ENCODE data around the gene DNMT1. TPM values are rescaled to one million over a fixed set of nuclear protein-coding genes. Genes with fewer than 3 reads are reported as not detected.
A peak's percentile ranks its signal among the peaks of the same experiment; 100 is the strongest.

DNMT1 gene
- total RNA-seq, 1 experiment from 2014 or later: 259 TPM

DNA sequence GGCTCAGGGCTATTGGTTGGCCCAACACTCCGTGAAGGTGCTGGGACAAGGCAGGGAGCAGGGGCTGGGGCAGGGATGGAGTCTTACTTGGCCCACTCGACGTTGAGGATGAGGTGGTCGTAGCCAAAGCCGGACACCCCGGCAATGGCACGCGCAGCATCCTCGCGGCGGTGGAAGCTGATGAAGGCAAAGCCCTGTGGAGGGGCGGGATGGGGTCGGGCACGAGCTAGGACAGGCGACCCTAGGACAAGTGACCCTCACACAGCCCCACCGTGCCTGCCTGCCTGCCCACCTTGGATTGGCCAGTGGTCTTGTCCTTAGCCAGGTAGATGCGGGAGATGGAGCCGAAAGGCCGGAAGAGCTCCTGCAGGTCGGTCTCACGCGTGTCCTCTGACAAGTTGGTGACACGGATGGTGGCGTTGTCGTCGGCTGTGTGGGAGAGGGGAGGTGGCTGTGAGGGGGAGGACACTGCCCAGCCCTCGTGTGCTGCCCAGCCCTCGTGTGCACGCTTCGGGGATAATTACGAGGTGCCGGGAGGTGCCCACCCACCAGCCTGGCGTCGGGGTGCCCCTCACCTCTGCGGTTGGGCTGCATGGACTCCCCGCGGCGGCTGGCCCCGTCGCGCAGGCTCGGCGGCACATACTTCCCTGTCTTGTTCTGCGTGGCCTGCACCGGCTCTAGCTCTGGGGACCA, 79.2 kb downstream of the DNMT1 start:
- no peaks in the 10 kb centered on the region for H3K9me3 ChIP-seq (ENCODE audit: low read length)
- H3K4me1 ChIP-seq (ENCODE audit: insufficient read depth, low read length): peaks cover 6% of the 10 kb centered on the region
- H3K4me2 ChIP-seq (ENCODE audit: low read length): no peak overlapping the region
- no peak overlapping the region for H3K4me3 ChIP-seq (ENCODE audit: low read length)
- ATAC-seq (no peak), DNase-seq (peak; percentile 15)
- ChIA-PET POLR2A (ENCODE audit: unreplicated experiment) (no interaction called here), CTCF (no interaction called here)
- 0 out of 2 replicates have a peak, but pooled peaks cover 5% of the 10 kb centered on the region for H4K20me1 ChIP-seq (ENCODE audit: low read length)
- H3F3A ChIP-seq (ENCODE audit: low read length, unreplicated experiment): peaks cover 16% of the 10 kb centered on the region
- no TSS peak for BruUV-seq (replicated peaks)
- intact Hi-C loops (cut with micrococcal nuclease): no loop called here
- no peak overlapping the region for H2AFZ ChIP-seq (ENCODE audit: low read length)
- H3K79me2 ChIP-seq (ENCODE audit: low read length): peaks cover 26% of the 10 kb centered on the region
- no peaks in the 10 kb centered on the region for H3K9me2 ChIP-seq (replicated peaks; ENCODE audit: low read length)
- H3K9ac ChIP-seq (ENCODE audit: low read length): no peak overlapping the region
- no peaks in the 10 kb centered on the region for H3K27me3 ChIP-seq (ENCODE audit: low read length)
- TF ChIP-seq EZH2phosphoT487 (IDR thresholded peaks at IDR 0.05; ENCODE audit: borderline replicate concordance, low read length) (no peak), EZH2 (IDR thresholded peaks at IDR 0.05; ENCODE audit: low read length, unreplicated experiment) (no peak)
- TF ChIP-seq, protein P1, sequence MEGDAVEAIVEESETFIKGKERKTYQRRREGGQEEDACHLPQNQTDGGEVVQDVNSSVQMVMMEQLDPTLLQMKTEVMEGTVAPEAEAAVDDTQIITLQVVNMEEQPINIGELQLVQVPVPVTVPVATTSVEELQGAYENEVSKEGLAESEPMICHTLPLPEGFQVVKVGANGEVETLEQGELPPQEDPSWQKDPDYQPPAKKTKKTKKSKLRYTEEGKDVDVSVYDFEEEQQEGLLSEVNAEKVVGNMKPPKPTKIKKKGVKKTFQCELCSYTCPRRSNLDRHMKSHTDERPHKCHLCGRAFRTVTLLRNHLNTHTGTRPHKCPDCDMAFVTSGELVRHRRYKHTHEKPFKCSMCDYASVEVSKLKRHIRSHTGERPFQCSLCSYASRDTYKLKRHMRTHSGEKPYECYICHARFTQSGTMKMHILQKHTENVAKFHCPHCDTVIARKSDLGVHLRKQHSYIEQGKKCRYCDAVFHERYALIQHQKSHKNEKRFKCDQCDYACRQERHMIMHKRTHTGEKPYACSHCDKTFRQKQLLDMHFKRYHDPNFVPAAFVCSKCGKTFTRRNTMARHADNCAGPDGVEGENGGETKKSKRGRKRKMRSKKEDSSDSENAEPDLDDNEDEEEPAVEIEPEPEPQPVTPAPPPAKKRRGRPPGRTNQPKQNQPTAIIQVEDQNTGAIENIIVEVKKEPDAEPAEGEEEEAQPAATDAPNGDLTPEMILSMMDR (conservative IDR thresholded peaks at IDR 0.05; ENCODE audit: low read depth, low read length): no peak
- peaks cover 30% of the 10 kb centered on the region for H3K36me3 ChIP-seq (ENCODE audit: low read depth, low read length)
- H3K27ac ChIP-seq (ENCODE audit: low read length): no peak overlapping the region

DNA sequence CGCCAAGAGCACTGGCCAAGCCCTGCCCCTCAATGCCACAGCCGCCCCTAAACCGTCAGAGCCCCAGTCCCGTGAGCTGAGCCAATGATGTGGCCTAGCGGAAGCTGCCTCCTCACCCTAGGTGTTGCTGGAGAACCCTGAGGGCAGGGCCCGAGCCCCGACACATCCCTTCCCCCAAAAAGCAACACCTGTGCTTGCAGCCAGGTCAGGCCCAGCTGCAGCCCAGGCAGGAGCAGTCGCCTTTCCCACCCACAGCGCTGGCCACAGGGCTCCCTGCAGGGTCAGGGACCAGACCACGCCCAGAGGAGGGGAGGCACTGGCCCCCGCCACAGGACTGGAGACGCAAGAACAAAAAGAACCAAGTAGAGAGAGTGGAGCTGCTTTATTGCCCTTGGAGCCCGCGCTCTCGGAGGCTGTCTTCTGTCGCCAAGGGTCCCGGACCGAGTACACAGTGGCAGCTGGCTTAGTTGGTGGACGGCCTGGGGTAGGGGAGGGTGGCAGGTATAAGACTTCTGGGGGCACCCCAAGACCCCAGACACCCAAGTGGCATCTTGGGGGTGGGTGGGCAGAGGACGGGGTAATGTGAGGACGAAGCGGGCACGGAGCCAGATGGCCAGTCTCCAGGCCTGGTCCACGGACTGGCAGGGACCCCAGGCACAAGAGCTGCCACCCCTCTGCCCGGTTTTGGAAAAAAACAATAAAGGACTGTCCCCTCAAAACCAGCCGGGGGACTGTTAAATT, 79.9 kb downstream of the DNMT1 start:
- Histone ChIP-seq H3K4me2 (ENCODE audit: low read length) (no peak overlapping the region), H3K4me3 (ENCODE audit: low read length) (no peak overlapping the region), H3K9ac (ENCODE audit: low read length) (no peak overlapping the region), H4K20me1 (ENCODE audit: low read length) (0 out of 2 replicates have a peak, but pooled peaks cover 5% of the 10 kb centered on the region), H2AFZ (ENCODE audit: low read length) (no peak overlapping the region), H3K27ac (ENCODE audit: low read length) (no peak overlapping the region), H3K4me1 (ENCODE audit: insufficient read depth, low read length) (no peaks in the 10 kb centered on the region), H3F3A (ENCODE audit: low read length, unreplicated experiment) (peaks cover 16% of the 10 kb centered on the region), H3K9me3 (ENCODE audit: low read length) (no peaks in the 10 kb centered on the region), H3K79me2 (ENCODE audit: low read length) (peaks cover 27% of the 10 kb centered on the region), H3K9me2 (replicated peaks; ENCODE audit: low read length) (no peaks in the 10 kb centered on the region), H3K27me3 (ENCODE audit: low read length) (no peaks in the 10 kb centered on the region), H3K36me3 (ENCODE audit: low read depth, low read length) (peaks cover 37% of the 10 kb centered on the region)
- TF ChIP-seq EZH2phosphoT487 (IDR thresholded peaks at IDR 0.05; ENCODE audit: borderline replicate concordance, low read length): no peak
- TF ChIP-seq EZH2 (IDR thresholded peaks at IDR 0.05; ENCODE audit: low read length, unreplicated experiment): no peak
- TF ChIP-seq, protein P1 (conservative IDR thresholded peaks at IDR 0.05; ENCODE audit: low read depth, low read length): no peak
- intact Hi-C loops (cut with micrococcal nuclease): no loop called here
- BruUV-seq (replicated peaks): no TSS peak
- ChIA-PET CTCF (no interaction called here), POLR2A (ENCODE audit: unreplicated experiment) (interaction anchor here (0.6 kb wide), 1 partner anchor 156 kb away, joined by 4 read pairs; the partner anchor contains the start of gene ICAM1)
- peak; percentile 5 for ATAC-seq
- peak; percentile 39 for DNase-seq

Measured in PC-3 (cell line).